ENCODE measurements around the gene PDHA1.

GRCh38 chrX:19343085-19343534, 617 bp upstream of the PDHA1 start:
- no peak for TF ChIP-seq CTCF (IDR thresholded peaks at IDR 0.05; ENCODE audit: insufficient read depth, low read length)
- TF ChIP-seq POLR2AphosphoS5 (IDR thresholded peaks at IDR 0.05; ENCODE audit: low read depth), result no peak
- TF ChIP-seq SPI1 (IDR thresholded peaks at IDR 0.05; ENCODE audit: borderline replicate concordance, low read depth), result no peak
- TF ChIP-seq REST (IDR thresholded peaks at IDR 0.05; ENCODE audit: insufficient replicate concordance, low read depth), result no peak

Measured in HL-60 (cell line).